GM12864 (cell line): Measurements from ENCODE around the gene TRNP1.

ENCODE experiments used
- DNase-seq: peaks from one replicate; pipeline ENCODE4 v3.0.0-alpha.2; 2011; ENCODE audit warnings: low read depth
- H3K4me3 ChIP-seq: 2 replicates; pipeline ENCODE4 v1.5.1; 2011; ENCODE audit warnings: mild to moderate bottlenecking, low read depth, low read length, control low read depth
- CTCF ChIP-seq: IDR thresholded peaks from 2 replicates; pipeline ENCODE4 v1.5.1; 2011; ENCODE audit warnings: low read depth, mild to moderate bottlenecking, moderate library complexity, low read length, control low read depth, inconsistent platforms; ENCODE audit errors: missing control alignments

TRNP1 gene

GRCh38 chr1:27016376-27016775 lies 22.9 kb downstream of the TRNP1 start:
- TF ChIP-seq CTCF, result no peak
- no peak for DNase-seq
- no peak overlapping the region for H3K4me3 ChIP-seq

- TF ChIP-seq CTCF, result no peak
- H3K4me3 ChIP-seq, result no peak overlapping the region
- DNase-seq, result no peak
Observed at GRCh38 chr1:27017207-27017606, 23.7 kb downstream of the TRNP1 start.

- TF ChIP-seq CTCF, result no peak
- no peak for DNase-seq
Observed at GRCh38 chr1:27018316-27018715, 24.8 kb downstream of the TRNP1 start.

GRCh38 chr1:27021354-27022031 lies 28.0 kb downstream of the TRNP1 start:
- H3K4me3 ChIP-seq, result no peak overlapping the region
- DNase-seq, result no peak
- no peak for TF ChIP-seq CTCF

More at GRCh38 chr1:27018316-27018715, 24.8 kb downstream of the TRNP1 start:
- no peak overlapping the region for H3K4me3 ChIP-seq

- DNase-seq, result no peak
- H3K4me3 ChIP-seq, result no peak overlapping the region
- no peak for TF ChIP-seq CTCF
Observed at GRCh38 chr1:27025718-27026117, 32.2 kb downstream of the TRNP1 start.

GRCh38 chr1:27026621-27027574 lies 33.4 kb downstream of the TRNP1 start:
- H3K4me3 ChIP-seq, result no peak overlapping the region
- no peak for DNase-seq
- no peak for TF ChIP-seq CTCF
